Measurements from ENCODE around the gene HEATR5B.

HEATR5B gene

GRCh38 chr2:37083873-37084794 is at the start of gene HEATR5B, which contains the start of gene GPATCH11:
Gene HEATR5B, minus strand, starts transcription at chr2:37084372. Its CDS starts 958 bp downstream, at chr2:37083414.
Gene GPATCH11, plus strand, starts transcription at chr2:37084518. Its CDS starts 3,864 bp downstream, at chr2:37088382.
- FAIRE-seq (peak; percentile 86), DNase-seq (ENCODE audit: insufficient read length, low spot score) (peak; percentile 99)

DNA sequence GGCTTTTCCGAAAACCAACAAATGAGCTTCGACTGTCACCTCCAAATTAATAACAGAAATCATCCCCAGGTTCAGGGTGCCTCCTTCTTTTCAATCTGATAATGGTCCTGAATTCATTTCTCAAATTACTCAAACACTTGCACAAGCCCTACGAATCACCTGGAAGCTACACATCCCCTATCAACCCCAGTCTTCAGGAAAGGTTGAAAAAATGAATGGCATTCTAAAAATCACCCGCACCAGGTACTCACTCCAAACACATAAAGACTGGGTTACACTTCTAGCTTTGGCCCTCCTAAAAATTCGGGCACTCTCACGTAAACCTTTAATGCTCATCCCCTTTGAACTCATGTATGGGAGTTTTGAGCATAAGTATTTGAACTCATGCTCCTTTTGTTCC is 48.7 kb upstream of the HEATR5B start:
- DNase-seq (ENCODE audit: insufficient read length, low spot score): no peak
- no peak for FAIRE-seq

- DNase-seq (ENCODE audit: insufficient read length, low spot score) (no peak), FAIRE-seq (no peak)
Observed at GRCh38 chr2:37125416-37125815, 41.2 kb upstream of the HEATR5B start.

- DNase-seq (ENCODE audit: insufficient read length, low spot score) (no peak), FAIRE-seq (no peak)
Observed at GRCh38 chr2:37119157-37119556, 35.0 kb upstream of the HEATR5B start.

GRCh38 chr2:37117566-37117965 is 33.4 kb upstream of the HEATR5B start:
- FAIRE-seq: no peak
- DNase-seq (ENCODE audit: insufficient read length, low spot score): no peak

GRCh38 chr2:37111958-37112357 is 27.8 kb upstream of the HEATR5B start:
- DNase-seq (ENCODE audit: insufficient read length, low spot score): no peak
- no peak for FAIRE-seq

GRCh38 chr2:37110306-37111212 is 26.4 kb upstream of the HEATR5B start:
- DNase-seq (ENCODE audit: insufficient read length, low spot score) (no peak), FAIRE-seq (no peak)

- no peak for FAIRE-seq
- no peak for DNase-seq (ENCODE audit: insufficient read length, low spot score)
Observed at GRCh38 chr2:37109523-37109922, 25.4 kb upstream of the HEATR5B start.

- DNase-seq (ENCODE audit: insufficient read length, low spot score) (no peak), FAIRE-seq (no peak)
Observed at GRCh38 chr2:37105150-37105549, 21.0 kb upstream of the HEATR5B start.

- FAIRE-seq (no peak), DNase-seq (ENCODE audit: insufficient read length, low spot score) (no peak)
Observed at GRCh38 chr2:37104178-37104577, 20.0 kb upstream of the HEATR5B start.

- FAIRE-seq (peak; percentile 26), DNase-seq (ENCODE audit: insufficient read length, low spot score) (no peak)
Observed at GRCh38 chr2:37102588-37102987, 18.4 kb upstream of the HEATR5B start.

GRCh38 chr2:37100054-37100453 is 15.9 kb upstream of the HEATR5B start:
- DNase-seq (ENCODE audit: insufficient read length, low spot score) (no peak), FAIRE-seq (no peak)

DNA sequence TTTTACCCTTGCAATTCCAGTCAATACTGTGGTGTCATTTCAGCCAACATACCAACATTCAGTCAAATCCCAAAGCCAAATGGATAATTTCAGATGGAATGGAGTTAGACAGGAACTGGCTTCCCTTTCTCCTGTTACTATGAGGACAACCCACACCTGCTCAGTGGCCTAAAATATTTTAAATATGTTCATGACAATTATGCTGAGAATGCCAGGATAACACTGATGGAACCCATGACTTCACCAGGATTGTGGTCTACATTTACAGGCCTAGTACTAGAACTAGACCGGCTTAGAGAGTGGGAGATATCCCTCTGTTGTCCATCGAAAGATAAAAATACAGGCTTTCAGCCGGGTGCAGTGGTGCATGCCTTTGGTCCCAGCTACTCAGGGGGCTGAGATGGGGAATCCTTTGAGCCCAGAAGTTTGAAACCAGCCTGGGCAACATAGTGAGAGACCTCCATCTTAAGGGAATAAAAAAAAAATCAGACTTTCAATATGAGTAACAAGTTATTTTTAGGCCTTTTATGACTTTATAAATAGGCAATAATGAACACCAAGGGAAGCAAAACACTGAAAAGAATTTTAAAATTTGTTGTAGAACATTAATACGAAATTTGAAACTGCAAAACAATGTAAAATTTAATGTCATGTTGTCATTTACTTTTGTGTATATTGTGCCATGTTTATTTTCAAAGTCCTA is 14.4 kb upstream of the HEATR5B start:
- no peak for FAIRE-seq
- DNase-seq (ENCODE audit: insufficient read length, low spot score): no peak

GRCh38 chr2:37096568-37096967 is 12.4 kb upstream of the HEATR5B start:
- DNase-seq (ENCODE audit: insufficient read length, low spot score): no peak
- no peak for FAIRE-seq

- no peak for DNase-seq (ENCODE audit: insufficient read length, low spot score)
Observed at GRCh38 chr2:37091873-37092272, 7.7 kb upstream of the HEATR5B start.

GRCh38 chr2:37090019-37090477 is 5.9 kb upstream of the HEATR5B start:
- DNase-seq (ENCODE audit: insufficient read length, low spot score) (no peak), FAIRE-seq (no peak)

More at GRCh38 chr2:37091873-37092272, 7.7 kb upstream of the HEATR5B start:
- FAIRE-seq: no peak

DNA sequence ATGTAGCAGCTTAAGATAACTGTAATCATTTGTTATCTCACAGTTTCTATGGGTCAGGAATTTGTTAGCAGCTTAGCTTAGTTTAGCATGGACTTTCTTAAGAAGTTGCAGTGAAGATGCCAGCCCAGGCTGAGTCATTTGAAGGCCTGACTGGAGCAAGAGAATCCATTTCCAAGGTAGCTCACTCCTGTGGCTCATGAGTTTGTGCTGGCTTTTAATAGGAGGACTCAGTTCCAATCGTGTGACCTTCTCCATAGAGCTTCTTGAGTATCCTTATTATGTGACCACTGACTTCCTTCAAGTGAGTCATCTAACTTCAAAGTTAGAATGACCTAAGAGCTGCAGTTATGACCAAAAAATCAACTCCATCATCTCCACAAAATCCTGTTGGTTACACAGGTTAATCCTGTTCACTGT is 1.6 kb upstream of the HEATR5B start:
- DNase-seq (ENCODE audit: insufficient read length, low spot score) (no peak), FAIRE-seq (no peak)

DNA sequence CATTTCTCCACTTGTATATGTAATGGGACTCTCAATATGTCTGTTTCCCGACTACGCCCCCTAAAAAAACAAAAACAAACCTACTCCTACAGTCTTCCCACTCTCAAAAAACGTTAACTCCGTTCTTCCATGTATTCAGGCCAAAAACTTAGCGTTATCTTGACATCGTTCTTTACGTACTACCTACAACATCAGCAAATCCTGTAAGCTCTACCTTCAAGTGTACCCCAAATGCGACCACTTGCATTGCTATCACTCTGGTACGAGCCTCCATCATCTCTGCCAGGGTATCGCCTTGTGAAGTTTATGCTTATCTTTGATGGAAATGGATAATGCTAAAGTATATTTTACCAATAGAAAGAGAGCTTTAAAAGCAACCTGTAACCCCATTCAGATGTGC is 625 bp upstream of the HEATR5B start:
- DNase-seq (ENCODE audit: insufficient read length, low spot score) (no peak), FAIRE-seq (no peak)

DNA sequence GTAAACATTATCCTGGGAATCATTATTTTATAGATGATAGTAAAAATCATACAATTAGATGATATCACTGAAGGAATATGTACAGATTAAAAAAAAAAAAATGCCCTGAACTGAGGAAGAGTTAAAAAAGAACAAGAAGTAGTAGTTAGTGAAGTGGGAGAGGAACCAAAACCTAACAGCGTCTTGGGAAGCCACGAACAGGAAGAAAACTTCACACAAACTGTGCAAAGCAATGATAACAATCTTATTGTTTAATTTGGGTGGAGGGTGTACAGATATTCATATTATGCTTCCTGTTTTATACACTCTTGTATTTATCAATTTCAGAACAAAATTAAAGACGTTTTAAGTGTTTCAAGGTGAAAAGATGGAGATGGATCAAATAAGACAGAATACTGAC is 3.5 kb downstream of the HEATR5B start:
- FAIRE-seq: no peak
- no peak for DNase-seq (ENCODE audit: insufficient read length, low spot score)

DNA sequence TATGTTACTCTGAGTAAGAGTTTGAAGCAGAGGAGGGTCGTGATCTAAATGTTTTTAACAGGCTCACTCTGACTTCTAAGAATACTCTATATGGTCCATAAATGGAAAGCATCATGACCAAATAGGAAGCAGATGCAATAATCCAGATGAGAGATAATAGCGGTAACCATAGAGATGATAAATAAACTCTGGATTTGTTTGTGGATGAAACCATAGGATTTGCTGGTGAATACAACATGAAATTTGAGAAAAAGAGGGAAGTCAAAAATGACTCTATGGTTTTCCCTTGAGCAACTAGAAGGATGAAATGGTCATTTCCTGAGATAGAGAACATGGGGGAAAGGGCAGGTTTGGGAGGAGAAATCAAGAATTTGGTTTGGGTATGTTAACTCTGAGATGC is 3.9 kb downstream of the HEATR5B start:
- DNase-seq (ENCODE audit: insufficient read length, low spot score) (no peak), FAIRE-seq (no peak)

DNA sequence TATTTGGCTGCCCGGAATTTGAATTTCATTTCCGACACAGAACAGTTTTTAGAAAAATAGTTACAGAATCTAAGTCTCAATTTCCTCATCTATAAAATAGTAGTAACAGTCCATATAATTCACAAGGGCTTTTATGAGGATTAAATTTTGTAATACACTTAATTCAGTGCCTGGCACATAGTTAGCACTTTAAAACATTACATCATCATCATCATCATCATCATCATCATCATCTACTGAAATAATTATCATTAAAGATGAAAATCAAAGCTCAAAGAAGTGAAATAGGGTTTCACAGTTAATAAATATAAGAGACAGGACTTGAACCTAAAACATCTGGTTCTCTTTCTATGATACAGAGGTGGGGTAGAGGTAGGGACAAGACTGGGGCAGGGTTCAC is 13.2 kb downstream of the HEATR5B start:
- FAIRE-seq (no peak), DNase-seq (ENCODE audit: insufficient read length, low spot score) (no peak)
